GM18868 (cell line): ENCODE data around the gene ANKRD9.

ENCODE experiments used
- ATAC-seq: cut with Tn5 transposase; IDR thresholded peaks from one replicate; pipeline ENCODE4 v1.9.1; 2021; ENCODE audit warnings: mild to moderate bottlenecking, moderate library complexity; ENCODE audit not compliant: unreplicated experiment

Gene ANKRD9

GRCh38 chr14:102499401-102500157, 10.0 kb downstream of the ANKRD9 start:
- ATAC-seq = no peak

- no peak for ATAC-seq
These were observed 10.8 kb downstream of the ANKRD9 start for GRCh38 chr14:102498678-102499265.

DNA sequence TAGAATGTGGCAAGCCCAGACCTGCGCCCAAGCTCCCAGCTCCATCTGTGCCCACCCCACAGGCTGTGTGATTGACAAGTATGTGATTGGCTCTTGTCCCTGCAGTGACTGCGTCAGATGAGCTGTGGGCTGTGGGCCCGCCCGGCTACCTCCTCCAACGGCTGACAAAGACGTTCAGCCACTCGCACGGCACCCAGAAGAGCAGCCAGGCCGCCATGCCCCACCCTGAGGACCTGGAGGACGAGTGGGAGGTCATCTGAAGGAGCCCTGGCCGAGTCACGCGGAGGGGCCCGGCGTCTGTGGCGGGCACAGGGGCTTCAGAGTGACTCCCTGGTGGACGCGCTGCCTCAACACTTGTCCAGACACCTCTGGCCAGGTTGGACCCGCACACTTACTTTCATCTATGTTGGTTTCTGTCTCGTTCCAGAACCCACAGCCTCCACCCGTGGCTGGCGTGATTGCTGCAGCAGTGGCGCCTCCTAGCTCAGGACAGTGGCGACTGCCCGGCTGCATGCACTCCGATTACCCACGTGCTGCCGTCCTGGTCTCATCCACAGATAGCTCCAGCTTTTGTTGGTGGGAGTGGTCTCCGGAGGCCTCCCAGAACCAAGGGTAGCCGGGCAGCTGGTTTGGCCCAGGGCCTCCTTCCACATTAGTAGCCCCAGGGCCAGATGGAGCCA, 11.4 kb downstream of the ANKRD9 start:
- no peak for ATAC-seq

- ATAC-seq = no peak
These were observed 12.4 kb downstream of the ANKRD9 start for GRCh38 chr14:102496958-102497744.

GRCh38 chr14:102496331-102496691, 13.3 kb downstream of the ANKRD9 start:
- no peak for ATAC-seq

DNA sequence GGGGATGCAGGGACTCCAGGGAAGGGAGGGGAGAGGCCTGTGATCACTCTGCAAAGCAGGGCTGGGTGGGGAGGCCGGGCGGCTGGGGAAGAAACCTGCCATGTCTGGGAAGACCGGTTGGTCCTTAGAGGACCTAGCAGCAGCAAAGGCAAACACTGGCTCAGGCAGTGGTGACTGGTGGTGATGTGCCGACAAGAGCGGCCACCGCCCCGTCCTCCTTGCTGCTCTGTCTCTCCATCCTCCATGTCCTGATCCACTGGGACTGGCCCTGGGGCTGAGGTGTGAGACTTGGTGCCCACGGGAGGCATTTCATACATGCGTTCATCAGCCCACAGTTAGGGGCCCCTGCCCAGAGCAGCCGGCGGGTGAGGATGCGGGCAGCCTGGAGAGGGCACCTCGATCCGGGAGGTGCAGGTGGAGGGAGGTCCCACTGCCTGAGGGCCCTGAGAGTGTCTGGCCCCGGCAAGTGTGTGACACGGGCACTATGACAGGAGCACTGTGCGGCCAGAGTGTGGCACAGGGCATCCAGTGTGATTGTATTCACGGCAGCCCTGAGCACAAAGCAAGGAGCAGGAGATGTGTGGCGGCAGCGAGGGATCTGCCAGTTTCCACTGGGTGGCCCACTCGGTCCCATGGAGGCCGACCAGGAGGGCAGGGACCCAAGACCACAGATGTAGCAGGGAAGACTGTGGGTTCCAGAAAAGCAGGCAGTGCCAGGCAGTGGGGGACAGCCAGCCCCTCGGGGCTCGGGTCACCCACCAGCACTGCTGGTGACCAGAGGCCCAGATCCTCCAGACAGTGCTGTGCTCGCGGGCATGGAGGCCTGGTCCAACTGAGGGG, 13.9 kb downstream of the ANKRD9 start:
- ATAC-seq = no peak

DNA sequence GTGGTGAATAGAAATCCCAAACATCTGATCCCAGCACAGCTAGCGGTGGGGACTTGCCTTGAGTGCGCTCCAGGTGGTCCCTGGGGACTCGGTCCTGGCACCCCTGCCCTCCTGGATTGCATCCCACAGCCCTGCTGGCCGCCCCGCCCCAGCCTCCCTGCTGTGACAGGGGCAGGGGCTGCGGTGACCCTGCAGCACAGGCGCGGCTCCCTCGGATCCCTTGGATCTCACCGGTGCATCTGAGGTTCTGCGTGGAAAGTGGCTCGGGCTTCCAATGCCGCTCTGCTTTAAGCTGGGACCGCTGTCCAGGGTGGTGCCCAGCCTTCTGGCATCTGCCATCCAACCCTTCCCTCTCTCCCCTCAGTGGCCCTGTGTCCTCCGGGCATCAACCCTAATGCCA, 16.0 kb downstream of the ANKRD9 start:
- ATAC-seq = no peak

DNA sequence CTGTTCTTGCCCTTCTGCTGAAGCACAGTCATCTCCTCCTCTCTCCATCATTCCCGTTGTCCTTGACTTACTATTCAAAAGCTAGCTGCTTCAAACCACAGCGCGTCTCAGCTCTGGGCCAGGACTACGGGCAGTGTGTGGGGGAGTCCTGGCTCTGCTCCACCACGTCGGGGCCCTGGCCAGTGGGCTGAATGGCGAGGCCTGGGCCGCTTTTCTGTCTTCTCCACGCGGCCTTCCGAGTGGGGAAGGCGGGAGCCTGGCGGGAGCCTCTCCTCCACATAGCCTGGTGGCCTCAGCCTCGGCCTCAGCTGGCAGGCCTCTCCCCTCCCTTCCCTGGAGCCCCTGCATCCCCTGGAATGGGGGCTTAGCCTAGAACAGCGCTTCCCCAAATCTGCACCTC, 16.5 kb downstream of the ANKRD9 start:
- ATAC-seq = no peak

DNA sequence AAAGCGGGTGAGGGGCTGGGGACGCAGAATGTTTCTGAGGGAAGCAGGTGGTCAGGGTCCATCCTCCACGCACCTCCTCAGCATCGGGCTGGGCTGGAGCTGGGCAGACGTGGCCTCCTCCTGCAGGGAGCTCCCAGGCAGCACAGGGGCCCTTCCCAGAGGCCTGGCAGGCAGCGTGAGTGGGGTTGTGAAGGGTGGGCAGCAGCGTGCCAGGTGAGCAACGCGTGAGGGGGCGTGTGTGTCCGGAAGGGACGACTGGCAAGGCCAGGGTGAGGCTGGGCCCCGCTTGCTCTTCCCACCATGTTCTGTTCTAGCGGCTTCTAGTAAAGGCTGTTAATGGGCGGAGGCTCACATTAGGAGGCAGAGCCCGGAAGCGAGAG, 17.1 kb downstream of the ANKRD9 start:
- ATAC-seq = no peak

DNA sequence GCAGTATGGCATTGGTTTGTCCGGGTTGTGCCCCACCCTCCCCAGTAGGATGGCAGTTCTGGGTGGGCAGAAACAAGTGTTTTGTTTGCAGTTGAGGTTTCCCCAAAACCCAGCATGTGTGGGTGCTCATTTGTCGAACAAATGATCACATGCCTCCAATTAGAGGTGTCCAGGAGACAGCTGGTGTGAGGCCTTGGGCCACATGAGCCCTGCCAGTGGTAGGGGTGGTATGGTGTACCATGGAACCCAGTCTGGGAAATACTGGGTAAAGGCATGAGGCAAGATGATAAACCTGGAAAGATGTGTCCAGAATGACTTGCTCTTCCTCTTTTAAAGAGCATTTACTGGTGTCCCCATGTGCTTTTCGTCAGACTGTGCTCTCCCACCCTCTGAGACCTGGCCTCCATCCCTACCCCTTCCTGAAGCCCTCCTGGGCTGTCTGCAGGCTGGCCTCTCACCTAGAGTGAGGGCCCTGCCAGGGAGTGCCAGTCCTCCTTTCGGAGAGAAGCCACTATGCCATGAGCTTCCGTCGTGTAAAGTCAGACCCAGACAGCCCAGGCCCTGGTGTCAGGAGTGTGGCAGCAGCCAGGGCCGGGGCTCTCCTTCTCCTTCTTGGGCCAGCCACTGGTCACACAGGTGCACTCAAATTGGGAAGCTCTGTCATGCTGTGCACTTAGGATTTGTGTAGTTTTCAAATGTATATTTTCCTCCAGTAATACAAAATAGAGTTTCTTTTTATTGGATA, 17.6 kb downstream of the ANKRD9 start:
- ATAC-seq = no peak

- no peak for ATAC-seq
These were observed 18.2 kb downstream of the ANKRD9 start for GRCh38 chr14:102491366-102491765.

- no peak for ATAC-seq
These were observed 19.1 kb downstream of the ANKRD9 start for GRCh38 chr14:102490456-102490855.

DNA sequence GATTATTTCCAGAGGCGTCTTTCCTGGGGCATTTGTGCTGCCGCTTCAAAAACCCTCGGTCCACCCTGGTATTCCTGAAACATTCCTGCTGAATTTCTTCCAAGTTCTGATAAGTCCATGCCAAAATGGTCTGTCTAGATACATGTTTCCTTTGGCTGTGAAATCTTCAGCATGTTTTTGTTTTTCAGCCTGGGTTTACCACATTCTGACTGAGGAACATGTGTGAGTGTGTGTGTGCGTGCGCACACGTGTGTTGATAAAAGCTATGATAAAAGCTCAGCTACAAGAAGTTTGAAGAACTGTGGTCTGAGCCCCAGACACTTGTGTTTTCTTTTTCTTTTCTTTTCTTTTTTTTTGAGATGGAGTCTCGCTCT, 22.4 kb downstream of the ANKRD9 start:
- no peak for ATAC-seq

DNA sequence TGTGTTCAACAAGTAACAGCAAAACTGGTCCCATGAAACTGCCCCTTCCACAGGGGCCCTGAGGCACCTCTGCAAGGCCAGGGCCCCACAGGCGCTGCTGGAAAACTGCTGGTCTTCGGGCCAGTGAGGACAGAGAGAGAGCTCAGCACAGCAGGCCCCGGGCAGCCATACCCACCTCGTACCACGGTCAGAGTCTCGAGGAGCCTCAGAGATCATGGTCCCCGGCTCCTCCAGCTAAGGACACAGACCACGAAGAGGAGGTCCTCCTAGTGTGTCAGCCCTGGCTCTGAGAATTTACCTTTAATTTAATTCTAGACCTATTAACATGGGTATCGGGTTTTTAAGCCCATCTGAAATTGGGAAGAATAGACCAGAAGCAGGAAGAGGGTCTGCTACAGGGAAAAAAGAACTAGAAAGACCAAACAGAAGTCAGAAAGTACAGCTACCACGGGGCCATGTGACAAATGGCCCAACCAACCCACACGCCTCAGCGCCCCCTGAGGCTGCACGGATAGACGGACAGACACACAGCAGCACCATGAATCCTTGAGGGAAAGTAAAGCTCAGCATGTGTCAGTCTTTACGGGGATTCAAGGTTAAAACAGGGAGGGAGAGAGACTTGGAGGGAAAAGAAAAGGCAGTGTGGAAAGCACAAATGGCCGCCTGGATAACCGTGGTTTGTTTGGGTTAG, 22.9 kb downstream of the ANKRD9 start:
- ATAC-seq = no peak

- no peak for ATAC-seq
These were observed 23.7 kb downstream of the ANKRD9 start for GRCh38 chr14:102485693-102486512.

GRCh38 chr14:102484316-102484715, 25.3 kb downstream of the ANKRD9 start:
- no peak for ATAC-seq

GRCh38 chr14:102481791-102482238, 27.8 kb downstream of the ANKRD9 start:
- ATAC-seq = no peak

DNA sequence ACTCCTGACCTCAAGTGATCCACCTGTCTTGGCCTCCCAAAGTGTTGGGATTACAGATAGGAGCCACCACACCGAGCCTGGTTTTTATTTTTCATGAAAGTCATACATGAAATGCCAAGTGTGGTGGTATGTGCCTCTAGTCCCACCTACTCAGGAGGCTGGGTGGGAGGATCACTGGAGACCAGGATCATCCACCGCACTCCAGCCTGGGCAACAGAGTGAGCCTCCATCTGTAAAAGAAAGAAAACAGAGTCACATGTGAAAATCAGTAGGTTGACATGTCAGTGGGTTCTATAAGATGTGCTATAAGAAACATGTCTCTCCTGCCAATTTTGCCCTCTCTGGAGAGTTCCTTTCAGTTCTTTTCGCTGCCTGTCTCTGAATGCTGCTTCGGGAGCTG, 28.2 kb downstream of the ANKRD9 start:
- no peak for ATAC-seq
